Fibroblast of lung (primary cell): Measurements from ENCODE around the gene PID1. TPM values are rescaled to one million over a fixed set of nuclear protein-coding genes. Genes with fewer than 3 reads are reported as not detected.

ENCODE experiments used
- DNase-seq, 2 donors: peaks; one replicate each; pipeline versions ENCODE4 v3.0.0 to v3.0.0-alpha.2; 2010; ENCODE audit warnings: low read depth in 2 of 2
- H2AFZ ChIP-seq: 2 replicates; pipeline ENCODE4 v1.5.1; 2012; ENCODE audit warnings: low read length, control low read depth, inconsistent platforms
- H3K27ac ChIP-seq: 2 replicates; pipeline ENCODE4 v1.5.1; 2011; ENCODE audit warnings: low read length, control low read depth; ENCODE audit not compliant: insufficient read depth
- H3K27me3 ChIP-seq: 2 replicates; pipeline ENCODE4 v1.5.1; 2011; ENCODE audit warnings: mild to moderate bottlenecking, low read length; ENCODE audit not compliant: control insufficient read depth, insufficient read depth
- H3K36me3 ChIP-seq: 2 replicates; pipeline ENCODE4 v1.5.1; 2011; ENCODE audit warnings: low read length; ENCODE audit not compliant: control insufficient read depth, insufficient read depth
- H3K4me1 ChIP-seq: 2 replicates; pipeline ENCODE4 v1.5.1; 2011; ENCODE audit warnings: low read length; ENCODE audit not compliant: control insufficient read depth, insufficient read depth; ENCODE audit errors: extremely low read depth
- H3K4me2 ChIP-seq: 2 replicates; pipeline ENCODE4 v1.5.1; 2011; ENCODE audit warnings: low read length, control low read depth; ENCODE audit not compliant: insufficient read depth; ENCODE audit errors: extremely low read depth
- H3K4me3 ChIP-seq, 4 experiments: fragments of 200-600 bp in 1 of 4; sonication (generic) in 1 of 4; replicated peaks in 1 of 4; 2 replicates each; pipeline ENCODE4 v1.5.1; 2011 to 2016; ENCODE audit warnings: low read length in 4 of 4, low read depth in 3 of 4, mild to moderate bottlenecking in 3 of 4, control low read depth in 2 of 4, inconsistent platforms in 1 of 4, mixed read lengths in 1 of 4; ENCODE audit not compliant: insufficient read depth in 1 of 4; ENCODE audit errors: control extremely low read depth in 1 of 4
- H3K79me2 ChIP-seq: 2 replicates; pipeline ENCODE4 v1.5.1; 2012; ENCODE audit warnings: mild to moderate bottlenecking, low read length, inconsistent platforms; ENCODE audit not compliant: control insufficient read depth, insufficient read depth
- H3K9ac ChIP-seq: 2 replicates; pipeline ENCODE4 v1.5.1; 2011; ENCODE audit warnings: mild to moderate bottlenecking, low read length, control low read depth; ENCODE audit not compliant: insufficient read depth
- H3K9me3 ChIP-seq: 2 replicates; pipeline ENCODE4 v1.5.1; 2012; ENCODE audit warnings: low read depth, low read length; ENCODE audit not compliant: control insufficient read depth, insufficient read depth
- H4K20me1 ChIP-seq: 2 replicates; pipeline ENCODE4 v1.5.1; 2011; ENCODE audit warnings: low read length; ENCODE audit not compliant: control insufficient read depth, insufficient read depth; ENCODE audit errors: extremely low read depth
- EZH2 ChIP-seq: IDR thresholded peaks from 2 replicates; pipeline ENCODE4 v1.5.1; 2012; ENCODE audit warnings: low read length, control low read depth, mild to moderate bottlenecking; ENCODE audit errors: missing control alignments
- polyA plus RNA-seq, 2 donors: library from polyadenylated mRNA; depleted of rRNA in 1 of 2; stranded (reverse) in 1 of 2; unstranded in 1 of 2; fragments of >200 nt; gene quantifications; 2 replicates each; pipeline ENCODE4 v1.2.1, GENCODE V29; 2011 to 2012; ENCODE audit warnings: missing spikeins in 1 of 2
- total RNA-seq: library from RNA; depleted of rRNA; stranded (reverse); fragments of >200 nt; gene quantifications from 2 replicates; pipeline ENCODE4 v1.2.1, GENCODE V29; 2014
- TF ChIP-seq, protein P1 (sequence below), 2 donors: IDR thresholded peaks in 1 of 2; conservative IDR thresholded peaks in 1 of 2; 1 replicate in 1 of 2; 2 replicates in 1 of 2; pipeline ENCODE4 v1.5.1; 2011 to 2012; ENCODE audit warnings: low read length in 2 of 2, control low read depth in 1 of 2, inconsistent platforms in 1 of 2, low read depth in 1 of 2, mild to moderate bottlenecking in 1 of 2

Gene PID1
- total and polyA plus RNA-seq, 2 donors (not counting 1 experiment from before 2014, with no cell fraction given): 15.7 to 29.6 TPM

DNA sequence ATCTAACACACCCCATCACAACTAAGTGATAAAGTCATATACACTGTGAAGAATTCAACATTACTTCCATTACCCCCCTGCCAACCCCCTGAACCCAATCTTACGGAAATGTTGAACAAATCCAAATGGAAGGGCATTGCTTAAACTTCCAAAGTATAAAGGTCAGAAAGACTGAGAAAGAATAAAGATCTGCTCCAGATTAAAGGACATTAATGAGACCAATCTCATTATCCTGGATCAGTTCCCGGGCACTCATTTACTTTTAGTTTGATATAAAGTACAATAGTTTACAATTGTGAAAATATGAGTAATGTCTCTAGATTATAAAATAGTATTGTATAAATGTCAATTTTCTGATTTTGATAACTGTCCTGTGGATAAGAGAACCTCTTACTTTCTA is 229.4 kb downstream of the PID1 start:
- no peaks in the 10 kb centered on the region for H3K79me2 ChIP-seq
- H3K36me3 ChIP-seq: no peaks in the 10 kb centered on the region
- no peak for DNase-seq
- H3K27ac ChIP-seq: no peak overlapping the region
- H3K4me2 ChIP-seq: no peak overlapping the region
- no peaks in the 10 kb centered on the region for H3K27me3 ChIP-seq
- no peaks in the 10 kb centered on the region for H3K4me1 ChIP-seq
- H3K9ac ChIP-seq: no peak overlapping the region
- TF ChIP-seq, protein P1, sequence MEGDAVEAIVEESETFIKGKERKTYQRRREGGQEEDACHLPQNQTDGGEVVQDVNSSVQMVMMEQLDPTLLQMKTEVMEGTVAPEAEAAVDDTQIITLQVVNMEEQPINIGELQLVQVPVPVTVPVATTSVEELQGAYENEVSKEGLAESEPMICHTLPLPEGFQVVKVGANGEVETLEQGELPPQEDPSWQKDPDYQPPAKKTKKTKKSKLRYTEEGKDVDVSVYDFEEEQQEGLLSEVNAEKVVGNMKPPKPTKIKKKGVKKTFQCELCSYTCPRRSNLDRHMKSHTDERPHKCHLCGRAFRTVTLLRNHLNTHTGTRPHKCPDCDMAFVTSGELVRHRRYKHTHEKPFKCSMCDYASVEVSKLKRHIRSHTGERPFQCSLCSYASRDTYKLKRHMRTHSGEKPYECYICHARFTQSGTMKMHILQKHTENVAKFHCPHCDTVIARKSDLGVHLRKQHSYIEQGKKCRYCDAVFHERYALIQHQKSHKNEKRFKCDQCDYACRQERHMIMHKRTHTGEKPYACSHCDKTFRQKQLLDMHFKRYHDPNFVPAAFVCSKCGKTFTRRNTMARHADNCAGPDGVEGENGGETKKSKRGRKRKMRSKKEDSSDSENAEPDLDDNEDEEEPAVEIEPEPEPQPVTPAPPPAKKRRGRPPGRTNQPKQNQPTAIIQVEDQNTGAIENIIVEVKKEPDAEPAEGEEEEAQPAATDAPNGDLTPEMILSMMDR (conservative IDR thresholded peaks at IDR 0.05 in 1 of 2, IDR thresholded peaks at IDR 0.05 in 1 of 2; ENCODE audit: low read depth in 1 of 2, low read length in 2 of 2): no peak
- no peak for TF ChIP-seq EZH2
- no peak overlapping the region for H2AFZ ChIP-seq
- no peak overlapping the region for H3K4me3 ChIP-seq
- no peaks in the 10 kb centered on the region for H4K20me1 ChIP-seq
- no peaks in the 10 kb centered on the region for H3K9me3 ChIP-seq

DNA sequence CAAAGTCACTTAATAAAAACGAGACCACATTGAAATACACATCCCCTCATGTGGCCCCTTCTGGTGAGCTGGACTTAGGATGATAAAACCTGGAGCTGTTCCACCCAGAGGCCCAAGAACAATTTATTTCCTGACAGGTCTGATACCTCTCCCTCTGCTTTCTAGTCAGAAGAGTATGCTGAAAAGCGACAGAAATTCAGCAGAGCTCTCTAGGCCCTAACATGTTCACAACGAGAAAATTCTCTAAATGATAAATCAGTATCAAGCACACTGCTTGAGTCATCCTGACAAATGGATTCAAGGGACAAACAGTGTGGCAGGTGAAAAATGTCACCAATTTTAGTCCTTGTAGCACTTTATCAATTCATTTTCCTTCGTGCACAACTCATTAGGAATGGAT is 233.5 kb downstream of the PID1 start:
- H4K20me1 ChIP-seq: no peaks in the 10 kb centered on the region
- no peak overlapping the region for H3K4me2 ChIP-seq
- H2AFZ ChIP-seq: no peak overlapping the region
- no peaks in the 10 kb centered on the region for H3K4me1 ChIP-seq
- no peak overlapping the region for H3K27ac ChIP-seq
- H3K79me2 ChIP-seq: no peaks in the 10 kb centered on the region
- no peaks in the 10 kb centered on the region for H3K36me3 ChIP-seq
- no peak overlapping the region for H3K4me3 ChIP-seq
- DNase-seq: no peak
- TF ChIP-seq EZH2: no peak
- TF ChIP-seq, protein P1 (conservative IDR thresholded peaks at IDR 0.05 in 1 of 2, IDR thresholded peaks at IDR 0.05 in 1 of 2; ENCODE audit: low read depth in 1 of 2, low read length in 2 of 2): no peak
- H3K27me3 ChIP-seq: no peaks in the 10 kb centered on the region
- no peaks in the 10 kb centered on the region for H3K9me3 ChIP-seq
- no peak overlapping the region for H3K9ac ChIP-seq

DNA sequence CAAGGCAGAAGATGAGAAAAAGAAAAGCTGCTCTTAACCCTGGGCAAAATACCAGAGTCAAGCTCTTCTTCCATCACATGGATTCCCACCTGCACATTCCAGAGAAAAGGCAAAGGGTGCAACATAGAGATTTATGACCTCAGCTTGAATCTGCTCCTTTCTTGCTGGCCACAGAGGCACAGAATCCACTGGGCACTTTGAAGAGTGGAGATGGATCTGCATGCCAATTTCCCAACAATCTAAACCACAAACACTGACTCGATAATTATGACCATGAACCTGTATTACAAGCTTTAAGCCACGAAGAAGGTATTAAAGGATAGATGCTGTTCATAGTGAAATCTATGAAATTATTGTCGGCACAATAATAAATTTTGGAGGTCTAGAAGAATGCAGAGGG is 237.3 kb downstream of the PID1 start:
- Histone ChIP-seq H3K4me1 (no peaks in the 10 kb centered on the region), H3K27me3 (no peaks in the 10 kb centered on the region), H3K4me2 (no peak overlapping the region), H3K9ac (no peak overlapping the region), H3K9me3 (no peaks in the 10 kb centered on the region), H3K4me3 (no peak overlapping the region), H4K20me1 (no peaks in the 10 kb centered on the region), H3K36me3 (no peaks in the 10 kb centered on the region), H2AFZ (no peak overlapping the region), H3K79me2 (no peaks in the 10 kb centered on the region), H3K27ac (no peak overlapping the region)
- DNase-seq: no peak
- TF ChIP-seq, protein P1 (conservative IDR thresholded peaks at IDR 0.05 in 1 of 2, IDR thresholded peaks at IDR 0.05 in 1 of 2; ENCODE audit: low read depth in 1 of 2, low read length in 2 of 2): no peak
- TF ChIP-seq EZH2: no peak
